ENCODE results near the gene DNAJC16.
"Not testable (repeated sequence)": the region's sequence is repeated elsewhere in the genome, so short reads cannot be mapped to it uniquely, and the experiment has no call there.

The DNAJC16 gene

GRCh38 chr1:15526490-15527339 is at the start of gene DNAJC16:
TSS of gene DNAJC16 (plus strand) at chr1:15526848. CDS start at chr1:15529106, 2,258 bp downstream.
- FAIRE-seq, result peak; percentile 99

- FAIRE-seq, result no peak
These were observed 49.7 kb upstream of the DNAJC16 start for GRCh38 chr1:15476927-15477326.

GRCh38 chr1:15477646-15478212 is 48.9 kb upstream of the DNAJC16 start:
- no peak for FAIRE-seq

- no peak for FAIRE-seq
These were observed 46.8 kb upstream of the DNAJC16 start for GRCh38 chr1:15479654-15480347.

GRCh38 chr1:15482455-15482854 is 44.2 kb upstream of the DNAJC16 start:
- FAIRE-seq, result not testable (repeated sequence)

- FAIRE-seq, result not testable (repeated sequence)
These were observed 43.6 kb upstream of the DNAJC16 start for GRCh38 chr1:15482983-15483543.

GRCh38 chr1:15483971-15484370 is 42.7 kb upstream of the DNAJC16 start:
- no peak for FAIRE-seq

- FAIRE-seq, result not testable (repeated sequence)
These were observed 42.2 kb upstream of the DNAJC16 start for GRCh38 chr1:15484443-15484842.

DNA sequence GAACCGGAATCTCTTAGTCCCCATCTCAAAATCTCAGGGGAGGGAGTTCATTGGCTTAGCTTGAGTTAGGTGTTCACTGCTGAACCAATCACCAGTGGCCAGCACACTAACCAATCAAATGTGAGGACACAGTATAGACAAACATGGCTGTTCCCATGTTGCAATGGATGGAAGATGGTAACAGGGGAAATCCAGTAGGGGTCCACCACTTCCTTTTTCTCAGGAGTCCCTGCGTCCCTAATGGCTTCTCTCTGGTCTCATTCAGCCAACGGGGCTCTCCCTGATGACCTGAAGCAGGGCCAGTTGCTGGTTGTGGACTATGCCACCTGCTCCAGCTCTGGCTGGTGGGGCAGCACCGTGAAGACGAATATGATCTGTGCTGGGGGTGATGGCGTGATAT is 41.0 kb upstream of the DNAJC16 start:
- no peak for FAIRE-seq

GRCh38 chr1:15486844-15487610 is 39.6 kb upstream of the DNAJC16 start:
- FAIRE-seq, result not testable (repeated sequence)

DNA sequence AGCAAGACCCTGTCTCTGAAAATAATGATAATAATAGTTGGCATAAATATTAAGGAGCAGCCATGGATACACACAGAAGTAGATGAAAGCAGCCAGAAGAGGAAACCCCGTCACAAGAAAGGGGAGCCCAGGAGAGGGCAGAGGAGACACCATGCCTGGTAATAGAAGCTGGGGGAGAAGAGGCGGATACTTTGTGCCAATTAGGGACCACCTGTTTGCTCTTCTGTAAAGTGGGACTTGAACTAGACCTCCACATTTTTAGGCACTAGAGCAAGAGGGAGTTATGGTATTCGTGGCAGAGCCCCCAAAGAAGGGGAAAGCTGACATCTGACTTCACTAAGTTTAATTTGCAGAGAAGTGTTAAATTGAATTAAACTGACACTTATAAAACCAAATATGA is 38.3 kb upstream of the DNAJC16 start:
- no peak for FAIRE-seq

DNA sequence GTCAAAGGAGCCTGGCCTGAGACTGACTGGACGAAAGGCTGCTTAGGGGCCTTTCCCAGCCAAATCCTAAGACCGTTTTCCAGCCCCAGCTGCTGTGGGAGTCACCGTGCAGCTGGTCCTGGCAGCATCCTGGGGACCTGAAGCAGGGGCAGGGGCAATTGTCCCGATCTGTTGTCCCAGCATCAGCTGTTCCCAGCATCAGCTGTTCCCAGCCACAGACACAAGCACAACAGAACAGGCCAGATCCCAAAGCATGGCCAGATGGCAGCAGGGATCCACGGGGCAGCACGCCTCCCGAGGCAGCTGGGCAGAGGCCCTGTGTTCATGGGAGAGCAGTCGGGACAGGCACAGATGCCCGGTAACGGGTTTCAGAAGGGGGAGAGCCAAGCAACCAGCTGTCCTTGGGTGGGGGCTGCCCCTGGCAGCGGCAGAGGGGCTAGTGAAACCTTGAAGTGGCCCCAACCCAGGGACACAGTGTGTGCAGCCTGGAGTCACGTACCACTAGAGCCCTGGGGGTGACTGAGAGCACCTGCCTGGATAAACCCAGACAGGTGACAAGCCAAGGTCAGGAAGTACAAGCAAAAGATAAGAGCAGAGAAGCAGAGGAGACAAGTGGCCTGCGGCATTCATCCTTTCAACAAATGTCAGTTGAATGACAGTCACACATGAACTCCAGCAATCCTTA is 37.5 kb upstream of the DNAJC16 start:
- FAIRE-seq, result no peak

- not testable (repeated sequence) for FAIRE-seq
These were observed 35.6 kb upstream of the DNAJC16 start for GRCh38 chr1:15491010-15491409.

GRCh38 chr1:15492596-15492995 is 34.1 kb upstream of the DNAJC16 start:
- no peak for FAIRE-seq

DNA sequence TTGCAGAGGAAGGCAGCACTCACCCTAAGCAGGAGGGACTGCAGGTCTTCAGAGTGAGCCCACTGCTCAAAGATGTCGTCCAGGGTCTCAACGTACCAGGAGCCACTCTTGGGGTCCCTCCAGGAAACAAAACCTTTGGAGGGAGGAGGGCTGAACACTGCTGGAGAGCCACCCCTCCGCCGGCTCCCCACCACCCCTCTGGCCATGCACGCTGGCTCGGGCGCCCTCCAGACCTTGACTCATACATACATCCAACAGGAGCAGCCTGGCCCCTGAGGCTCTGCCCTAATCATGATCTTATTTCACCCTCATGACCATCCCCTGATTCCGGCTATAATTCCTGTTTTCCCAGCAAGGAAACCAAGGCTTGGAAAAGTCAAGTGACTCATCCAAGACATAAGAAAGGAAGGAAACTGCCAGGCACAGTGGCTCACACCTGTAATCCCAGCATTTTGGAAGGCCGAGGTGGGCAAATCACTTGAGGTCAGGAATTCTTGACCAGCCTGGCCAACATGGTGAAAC is 32.7 kb upstream of the DNAJC16 start:
- FAIRE-seq, result no peak

GRCh38 chr1:15500184-15501178 is 26.2 kb upstream of the DNAJC16 start:
- no peak for FAIRE-seq

GRCh38 chr1:15501208-15502032 is 25.2 kb upstream of the DNAJC16 start:
- FAIRE-seq, result no peak

- no peak for FAIRE-seq
These were observed 22.2 kb upstream of the DNAJC16 start for GRCh38 chr1:15504436-15504835.

- FAIRE-seq, result no peak
These were observed 19.8 kb upstream of the DNAJC16 start for GRCh38 chr1:15506831-15507230.
